HepG2 (cell line): Measurements from ENCODE around the gene JPH4. TPM values are rescaled to one million over a fixed set of nuclear protein-coding genes. Genes with fewer than 3 reads are reported as not detected.

ENCODE experiments used
- ARNT2 ChIP-seq: sonication (generic); formaldehyde crosslinking; IDR thresholded peaks from 2 replicates; pipeline ENCODE4 v1.8.0; 2022; ENCODE audit warnings: mild to moderate bottlenecking, low read depth, missing genetic modification reagents, moderate library complexity
- BCL6 ChIP-seq: IDR thresholded peaks from 2 replicates; pipeline ENCODE4 v1.6.1; 2016; ENCODE audit warnings: missing genetic modification reagents, missing compliant biosample characterization
- HHEX ChIP-seq: IDR thresholded peaks from 2 replicates; pipeline ENCODE4 v1.6.1; 2016; ENCODE audit warnings: control low read depth
- HIVEP1 ChIP-seq: sonication (generic); formaldehyde crosslinking; IDR thresholded peaks from 2 replicates; pipeline ENCODE4 v1.4.0; 2020; ENCODE audit warnings: mild to moderate bottlenecking, missing genetic modification reagents
- HMG20B ChIP-seq: conservative IDR thresholded peaks from 2 replicates; pipeline ENCODE4 v1.6.1; 2016; ENCODE audit warnings: missing genetic modification reagents, missing compliant biosample characterization
- MTA1 ChIP-seq: sonication (generic); formaldehyde crosslinking; IDR thresholded peaks from 2 replicates; pipeline ENCODE4 v1.4.0; 2020; ENCODE audit warnings: missing genetic modification reagents, mild to moderate bottlenecking, borderline replicate concordance
- NFIC ChIP-seq: IDR thresholded peaks from 2 replicates; pipeline ENCODE4 v1.6.1; 2012; ENCODE audit warnings: mild to moderate bottlenecking, low read length, inconsistent platforms
- NFYC ChIP-seq: IDR thresholded peaks from 2 replicates; pipeline ENCODE4 v1.6.1; 2016; ENCODE audit warnings: missing genetic modification reagents, missing compliant biosample characterization
- PAF1 ChIP-seq: IDR thresholded peaks from 2 replicates; pipeline ENCODE4 v1.6.1; 2016; ENCODE audit warnings: missing genetic modification reagents, missing compliant biosample characterization
- POLR2G ChIP-seq: fragments of 200-400 bp; formaldehyde crosslinking; IDR thresholded peaks from 2 replicates; pipeline ENCODE4 v1.6.1; 2018; ENCODE audit warnings: mild to moderate bottlenecking, low read depth, low read length, moderate library complexity
- RELA ChIP-seq: sonication (generic); formaldehyde crosslinking; IDR thresholded peaks from 2 replicates; pipeline ENCODE4 v1.4.0; 2020; ENCODE audit warnings: missing genetic modification reagents
- SMYD3 ChIP-seq: sonication (generic); formaldehyde crosslinking; IDR thresholded peaks from 2 replicates; pipeline ENCODE4 v1.8.1; 2023; ENCODE audit warnings: mild to moderate bottlenecking, missing genetic modification reagents
- SOX13 ChIP-seq, 3 experiments: fragments of 450-650 bp in 1 of 3; sonication (generic) in 1 of 3; formaldehyde crosslinking in 1 of 3; IDR thresholded peaks in 2 of 3; conservative IDR thresholded peaks in 1 of 3; 2 replicates each; pipeline versions ENCODE4 v1.5.0 to v1.6.1; 2016 to 2020; ENCODE audit warnings: antibody characterized with exemption in 1 of 3, mild to moderate bottlenecking in 1 of 3, missing compliant biosample characterization in 1 of 3, missing genetic modification reagents in 1 of 3, moderate library complexity in 1 of 3
- THAP11 ChIP-seq: IDR thresholded peaks from 2 replicates; pipeline ENCODE4 v1.6.1; 2016; ENCODE audit warnings: missing biosample characterization, missing genetic modification reagents
- ZBTB2 ChIP-seq: sonication (generic); formaldehyde crosslinking; IDR thresholded peaks from 2 replicates; pipeline ENCODE4 v1.8.0; 2022; ENCODE audit warnings: low read depth, missing genetic modification reagents
- ZBTB3 ChIP-seq: sonication (generic); formaldehyde crosslinking; IDR thresholded peaks from 2 replicates; pipeline ENCODE4 v1.4.0; 2020; ENCODE audit warnings: low read depth, mild to moderate bottlenecking, moderate library complexity, missing genetic modification reagents, borderline replicate concordance
- ZBTB38 ChIP-seq: sonication (generic); formaldehyde crosslinking; IDR thresholded peaks from 2 replicates; pipeline ENCODE4 v1.5.1; 2020; ENCODE audit warnings: mild to moderate bottlenecking, missing genetic modification reagents
- ZBTB7B ChIP-seq: sonication (generic); formaldehyde crosslinking; IDR thresholded peaks from 2 replicates; pipeline ENCODE4 v1.4.0; 2020; ENCODE audit warnings: missing genetic modification reagents
- ZNF160 ChIP-seq: sonication (generic); formaldehyde crosslinking; IDR thresholded peaks from 2 replicates; pipeline ENCODE4 v1.8.0; 2022; ENCODE audit warnings: mild to moderate bottlenecking, inconsistent platforms, missing genetic modification reagents
- ZNF207 ChIP-seq: fragments of 450-650 bp; IDR thresholded peaks from 2 replicates; pipeline ENCODE4 v1.6.1; 2016; ENCODE audit warnings: antibody characterized with exemption, borderline replicate concordance
- ZNF251 ChIP-seq: sonication (generic); formaldehyde crosslinking; IDR thresholded peaks from 2 replicates; pipeline ENCODE4 v1.9.0; 2021; ENCODE audit warnings: mild to moderate bottlenecking, missing genetic modification reagents
- ZNF350 ChIP-seq: sonication (generic); formaldehyde crosslinking; IDR thresholded peaks from 2 replicates; pipeline ENCODE4 v1.4.0; 2020; ENCODE audit warnings: mild to moderate bottlenecking, low read depth, missing genetic modification reagents, borderline replicate concordance
- ZNF44 ChIP-seq: sonication (generic); formaldehyde crosslinking; IDR thresholded peaks from 2 replicates; pipeline ENCODE4 v1.5.1; 2020; ENCODE audit warnings: mild to moderate bottlenecking, missing genetic modification reagents
- ZNF614 ChIP-seq: IDR thresholded peaks from 2 replicates; pipeline ENCODE4 v1.6.1; 2018; ENCODE audit warnings: missing biosample characterization, missing genetic modification reagents, inconsistent platforms, borderline replicate concordance
- ZNF615 ChIP-seq: sonication (generic); formaldehyde crosslinking; IDR thresholded peaks from 2 replicates; pipeline ENCODE4 v1.5.0; 2020; ENCODE audit warnings: mild to moderate bottlenecking, missing genetic modification reagents, borderline replicate concordance
- ZNF652 ChIP-seq: IDR thresholded peaks from 2 replicates; pipeline ENCODE4 v1.6.1; 2016; ENCODE audit warnings: low read depth, borderline replicate concordance
- ZNF720 ChIP-seq: sonication (generic); formaldehyde crosslinking; IDR thresholded peaks from 2 replicates; pipeline ENCODE4 v1.4.0; 2020; ENCODE audit warnings: missing genetic modification reagents
- polyA plus RNA-seq, 8 experiments: library from polyadenylated mRNA; depleted of rRNA in 3 of 8; stranded (reverse) in 7 of 8; unstranded in 1 of 8; fragments of >200 nt; fragmentation: Illumina TruSeq in 4 of 8; extraction: Trizol in 4 of 8; gene quantifications; 2 replicates each; pipeline versions ENCODE4 v1.2.1 to v1.2.3, GENCODE V29; 2011 to 2016; ENCODE audit warnings: low read depth in 4 of 8, missing spikeins in 1 of 8, mixed read lengths in 1 of 8; ENCODE audit not compliant: insufficient read depth in 1 of 8
- total RNA-seq, 5 experiments: library from RNA; depleted of rRNA; stranded (reverse); fragments of >200 nt; fragmentation: Illumina TruSeq; extraction: Trizol; gene quantifications; 2 replicates each; pipeline ENCODE4 v1.2.3, GENCODE V29; 2016; ENCODE audit warnings: low read depth in 1 of 5
- TF ChIP-seq, protein P1 (sequence below): sonication (generic); formaldehyde crosslinking; IDR thresholded peaks from 2 replicates; pipeline ENCODE4 v1.4.0; 2020; ENCODE audit warnings: mild to moderate bottlenecking, missing genetic modification reagents, borderline replicate concordance

Gene JPH4
- total and polyA plus RNA-seq, 2 of the 13 experiments (the other 11 are each of a cell fraction or from before 2014, with no cell fraction given): 0.08 to 0.22 TPM

- TF ChIP-seq PAF1 (CRISPR knock-in tag): peak; percentile 96; the same call in 1 of the 2 replicates
- TF ChIP-seq THAP11 (CRISPR knock-in tag): peak; percentile 86
- peak; percentile 77 for TF ChIP-seq MTA1 (CRISPR knock-in tag)
- peak; percentile 99 for TF ChIP-seq SMYD3 (CRISPR knock-in tag)
- peak; percentile 60 for TF ChIP-seq HHEX
- TF ChIP-seq, protein P1, sequence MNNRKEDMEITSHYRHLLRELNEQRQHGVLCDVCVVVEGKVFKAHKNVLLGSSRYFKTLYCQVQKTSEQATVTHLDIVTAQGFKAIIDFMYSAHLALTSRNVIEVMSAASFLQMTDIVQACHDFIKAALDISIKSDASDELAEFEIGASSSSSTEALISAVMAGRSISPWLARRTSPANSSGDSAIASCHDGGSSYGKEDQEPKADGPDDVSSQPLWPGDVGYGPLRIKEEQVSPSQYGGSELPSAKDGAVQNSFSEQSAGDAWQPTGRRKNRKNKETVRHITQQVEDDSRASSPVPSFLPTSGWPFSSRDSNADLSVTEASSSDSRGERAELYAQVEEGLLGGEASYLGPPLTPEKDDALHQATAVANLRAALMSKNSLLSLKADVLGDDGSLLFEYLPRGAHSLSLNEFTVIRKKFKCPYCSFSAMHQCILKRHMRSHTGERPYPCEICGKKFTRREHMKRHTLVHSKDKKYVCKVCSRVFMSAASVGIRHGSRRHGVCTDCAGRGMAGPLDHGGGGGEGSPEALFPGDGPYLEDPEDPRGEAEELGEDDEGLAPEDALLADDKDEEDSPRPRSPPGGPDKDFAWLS (CRISPR knock-in tag): 0 out of 2 replicates have a peak, but pooled peaks have one; percentile 80
- peak; percentile 67; the same call in 1 of the 2 replicates for TF ChIP-seq ZNF720
- TF ChIP-seq ZBTB38: peak; percentile 97
- peak; percentile 89; the same call in 1 of the 2 replicates for TF ChIP-seq ZNF160 (CRISPR knock-in tag)
- peak; percentile 73; the same call in 1 of the 2 replicates for TF ChIP-seq NFIC
- TF ChIP-seq ZNF350 (CRISPR knock-in tag): peak; percentile 94
- TF ChIP-seq POLR2G: peak; percentile 95
- 0 out of 2 replicates have a peak, but pooled peaks have one; percentile 92 for TF ChIP-seq ZNF207
- TF ChIP-seq HMG20B: peak; percentile 38; the same call in 1 of the 2 replicates
- peak; percentile 84 for TF ChIP-seq NFYC (CRISPR knock-in tag)
- TF ChIP-seq ZNF614: peak; percentile 73; the same call in 1 of the 2 replicates
- peak; percentile 90; the same call in 1 of the 2 replicates for TF ChIP-seq ZNF44 (CRISPR knock-in tag)
- peak; percentile 26; the same call in 1 of the 2 replicates for TF ChIP-seq ZNF652 (CRISPR knock-in tag)
- peak; percentile 96; the same call in 1 of the 2 replicates for TF ChIP-seq ZNF251
- peak; percentile 85 for TF ChIP-seq ZBTB3 (CRISPR knock-in tag)
- peak; percentile 89; the same call in 1 of the 2 replicates for TF ChIP-seq ARNT2
- TF ChIP-seq BCL6 (CRISPR knock-in tag): peak; percentile 70
- peak; percentile 27; the same call in 1 of the 2 replicates for TF ChIP-seq ZBTB2 (CRISPR knock-in tag)
- TF ChIP-seq ZBTB7B (CRISPR knock-in tag): peak; percentile 41; the same call in 1 of the 2 replicates
- peak; percentile 97 for TF ChIP-seq ZNF615 (CRISPR knock-in tag)
- TF ChIP-seq HIVEP1: peak; percentile 81
- peak; percentile 96 for TF ChIP-seq RELA (CRISPR knock-in tag)
- peak; percentile 93 for TF ChIP-seq SOX13 (IDR thresholded peaks at IDR 0.05)
- peak; percentile 19 to 71; a peak in 2 of 4 replicates for TF ChIP-seq SOX13 (CRISPR knock-in tag; conservative IDR thresholded peaks at IDR 0.05 in 1 of 2, IDR thresholded peaks at IDR 0.05 in 1 of 2)
These were observed 5.4 kb upstream of the JPH4 start (continued) for GRCh38 chr14:23583761-23584526.
